ENCODE results near the gene ANO7. TPM values are rescaled to one million over a fixed set of nuclear protein-coding genes. Genes with fewer than 3 reads are reported as not detected.

Gene ANO7
- total RNA-seq, 1 donor from 2014 or later: 2.8 TPM

DNA sequence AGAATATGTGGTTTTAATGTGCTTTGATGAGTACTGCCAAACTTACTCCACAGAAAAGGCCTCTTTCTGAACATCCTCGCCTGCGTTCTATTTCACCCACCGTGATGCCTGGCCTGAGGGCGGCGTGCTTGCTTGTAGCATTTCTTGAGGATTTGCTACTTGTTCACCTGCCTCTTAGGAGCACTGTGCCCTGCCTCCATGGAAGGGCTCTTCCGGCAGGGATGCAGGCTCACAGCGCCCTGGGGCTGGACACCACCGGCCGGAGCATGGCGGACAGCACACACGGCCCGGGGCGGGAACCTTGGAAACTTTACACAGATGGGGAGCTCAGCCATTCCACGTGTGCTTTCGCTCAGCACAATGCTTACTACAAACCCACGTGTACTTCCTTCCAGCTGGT lies 37.1 kb downstream of the ANO7 start:
- DNase-seq (ENCODE audit: low read depth): no peak
- H3K4me3 ChIP-seq (ENCODE audit: low read depth, low read length): no peak overlapping the region
- TF ChIP-seq CTCF (conservative IDR thresholded peaks at IDR 0.05; ENCODE audit: low read depth, low read length): no peak

- no peak for TF ChIP-seq CTCF (conservative IDR thresholded peaks at IDR 0.05; ENCODE audit: low read depth, low read length)
- H3K4me3 ChIP-seq (ENCODE audit: low read depth, low read length): no peak overlapping the region
- no peak for DNase-seq (ENCODE audit: low read depth)
These were observed 37.5 kb downstream of the ANO7 start for GRCh38 chr2:241225983-241226382.

DNA sequence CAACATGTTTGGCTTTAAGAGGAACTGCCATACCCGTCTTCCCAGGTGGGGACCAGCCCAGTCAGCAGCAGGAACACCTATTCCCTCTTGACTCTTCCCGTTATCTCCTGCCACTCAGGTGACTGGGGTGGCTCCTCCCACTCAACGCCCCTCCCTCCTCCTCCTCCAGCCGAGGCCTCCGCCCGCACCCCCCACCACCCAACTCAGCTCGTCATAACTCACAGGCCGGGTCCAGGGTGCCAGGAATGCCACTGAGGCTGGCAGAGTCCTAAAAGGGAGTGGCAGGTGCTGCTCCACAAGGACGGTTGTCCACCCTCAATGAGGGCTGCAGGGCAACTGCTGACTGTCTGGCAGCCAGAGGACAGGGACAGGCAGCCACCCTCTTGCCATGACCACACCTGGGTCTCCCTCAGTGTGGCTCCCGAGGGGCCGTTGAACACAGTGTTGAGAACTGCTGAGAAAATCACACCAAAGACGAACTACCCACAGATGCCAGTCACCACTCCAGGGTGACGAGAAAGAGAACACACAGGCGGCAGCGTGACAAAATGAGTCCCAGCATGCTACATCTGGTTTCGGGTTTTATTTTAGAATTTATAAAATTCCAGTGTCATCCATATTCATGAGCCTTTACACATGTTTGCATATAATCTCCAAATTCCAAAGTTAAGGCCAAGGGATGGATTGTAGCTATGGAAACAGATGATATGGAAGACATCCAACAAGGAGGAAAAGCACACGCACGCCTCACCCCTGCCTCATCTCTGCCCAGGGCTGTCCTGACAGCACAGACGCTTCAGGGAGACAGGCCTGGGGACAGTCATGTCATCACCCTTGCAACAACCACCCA lies 38.5 kb downstream of the ANO7 start:
- TF ChIP-seq CTCF (conservative IDR thresholded peaks at IDR 0.05; ENCODE audit: low read depth, low read length): no peak
- H3K4me3 ChIP-seq (ENCODE audit: low read depth, low read length): no peak overlapping the region
- no peak for DNase-seq (ENCODE audit: low read depth)

DNA sequence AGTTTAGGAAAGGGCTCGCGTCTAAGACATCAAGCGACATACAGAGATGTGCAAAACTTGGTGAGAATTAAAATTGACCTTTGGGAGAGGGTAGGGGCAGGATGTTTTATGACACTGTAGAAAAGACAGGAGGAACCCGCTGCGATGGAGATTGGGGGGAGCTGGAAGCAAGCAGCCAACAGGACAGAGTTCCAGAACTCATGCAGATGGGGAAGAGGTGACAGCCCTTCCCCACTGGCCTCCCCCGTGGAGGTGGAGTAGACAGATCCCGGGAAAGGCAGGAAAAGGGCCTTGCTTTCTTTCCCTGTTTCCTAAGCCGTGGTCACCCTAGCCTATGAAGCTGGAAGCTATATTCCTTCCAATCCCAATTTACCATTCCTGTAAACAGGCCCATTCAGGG lies 39.1 kb downstream of the ANO7 start:
- TF ChIP-seq CTCF (conservative IDR thresholded peaks at IDR 0.05; ENCODE audit: low read depth, low read length): no peak
- no peak for DNase-seq (ENCODE audit: low read depth)
- no peak overlapping the region for H3K4me3 ChIP-seq (ENCODE audit: low read depth, low read length)

DNA sequence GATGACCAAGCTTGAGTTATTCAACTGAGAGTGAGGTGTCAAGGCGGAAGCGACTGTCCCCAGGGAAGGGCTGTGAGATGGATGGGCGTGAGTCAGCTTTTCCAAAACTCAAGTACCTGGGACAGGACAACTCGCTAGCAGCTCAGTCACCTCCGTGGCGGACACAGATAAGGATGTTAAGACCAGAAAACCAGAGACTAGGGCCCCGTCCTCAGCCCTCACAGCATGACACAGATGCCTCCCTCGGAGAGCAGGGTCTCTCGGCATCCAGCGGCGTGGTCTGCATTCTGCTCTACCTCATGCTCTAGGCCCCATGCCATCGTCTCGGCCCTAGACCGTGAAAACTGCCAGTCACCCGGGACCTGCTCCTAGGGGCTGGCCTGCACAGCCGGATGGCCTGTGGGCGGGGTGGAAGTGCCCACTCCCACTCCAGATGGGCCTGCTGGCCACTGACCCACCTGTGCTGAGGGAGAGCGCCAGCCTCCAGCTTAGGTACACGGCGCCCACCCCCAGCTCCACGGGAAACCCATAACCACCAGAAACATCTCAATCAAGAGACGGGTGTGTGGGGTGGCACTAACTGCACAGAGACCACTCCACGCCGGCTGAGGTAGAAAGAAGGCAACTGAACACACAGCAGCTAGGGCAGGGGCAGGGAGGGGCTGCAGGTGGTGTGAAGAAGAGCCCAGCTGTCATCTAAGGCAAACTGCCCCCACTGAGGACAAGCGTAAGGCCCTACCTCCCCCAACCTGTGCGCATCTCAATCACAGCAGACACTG lies 39.8 kb downstream of the ANO7 start:
- no peak for TF ChIP-seq CTCF (conservative IDR thresholded peaks at IDR 0.05; ENCODE audit: low read depth, low read length)
- no peak overlapping the region for H3K4me3 ChIP-seq (ENCODE audit: low read depth, low read length)

DNA sequence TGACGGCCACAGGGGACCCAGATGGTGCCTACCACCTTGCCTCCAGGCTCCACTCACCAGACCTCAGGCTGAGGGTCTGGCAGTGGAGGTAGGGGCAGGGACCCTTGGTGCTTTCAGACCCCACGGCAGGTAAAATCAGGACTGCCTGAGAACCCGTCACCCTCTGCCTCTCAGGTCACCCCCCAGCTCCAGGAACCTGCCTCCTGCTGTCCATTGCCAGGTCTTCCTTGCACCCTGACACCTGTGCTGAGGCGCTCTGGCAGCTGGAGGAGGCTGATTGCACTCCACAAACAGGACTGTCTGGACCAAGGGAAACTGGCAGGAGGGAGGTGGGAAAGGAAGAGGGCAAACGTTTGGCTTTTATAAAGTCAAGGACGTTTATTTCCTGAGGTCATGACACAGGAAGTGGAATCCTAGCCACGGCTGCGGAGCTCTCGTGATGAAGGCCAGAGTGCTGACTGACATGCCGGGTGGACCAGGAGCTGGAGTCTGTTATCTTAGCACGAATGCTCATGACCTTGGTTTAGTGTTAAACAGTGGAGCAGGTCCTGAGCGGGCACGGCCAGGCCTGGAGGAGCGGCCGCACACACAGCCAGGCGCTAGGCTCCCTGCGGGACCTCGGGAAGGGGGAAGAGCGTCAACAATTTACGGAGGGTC lies 40.5 kb downstream of the ANO7 start:
- no peak overlapping the region for H3K4me3 ChIP-seq (ENCODE audit: low read depth, low read length)
- no peak for TF ChIP-seq CTCF (conservative IDR thresholded peaks at IDR 0.05; ENCODE audit: low read depth, low read length)
- DNase-seq (ENCODE audit: low read depth): no peak

More for the DNA sequence above, 39.8 kb downstream of the ANO7 start:
- DNase-seq (ENCODE audit: low read depth): no peak
